ENCODE measurements around the gene GRAMD1A. TPM values are rescaled to one million over a fixed set of nuclear protein-coding genes. Genes with fewer than 3 reads are reported as not detected.
"Not testable (repeated sequence)": the region's sequence is repeated elsewhere in the genome, so short reads cannot be mapped to it uniquely, and the experiment has no call there.

The GRAMD1A gene
- total RNA-seq, 2 experiments from 2014 or later, result 84.2 to 124 TPM

- Histone ChIP-seq H3K4me2 (ENCODE audit: low read length) (peak overlapping the region; percentile 53), H2AFZ (ENCODE audit: low read length) (peak overlapping the region; percentile 91), H3K4me1 (ENCODE audit: insufficient read depth, low read length, poor library complexity, severe bottlenecking) (peaks cover 45% of the 10 kb centered on the region)
These were observed 3.0 kb upstream of the GRAMD1A start for GRCh38 chr19:34997071-34997617.

GRCh38 chr19:34998224-34998623 lies 1.9 kb upstream of the GRAMD1A start:
- H3K4me2 ChIP-seq (ENCODE audit: low read length), result peak overlapping the region; percentile 53
- BruUV-seq (replicated peaks); H3K4me3 ChIP-seq (ENCODE audit: low read depth, low read length, poor library complexity, severe bottlenecking); H2AFZ ChIP-seq (ENCODE audit: low read length); H4K20me1 ChIP-seq (ENCODE audit: insufficient read depth, low read length); DNase-seq (ENCODE audit: low spot score); H3K27ac ChIP-seq (ENCODE audit: low read depth, low read length, poor library complexity, severe bottlenecking); CTCF ChIA-PET (ENCODE audit: unreplicated experiment); H3K9me2 ChIP-seq (ENCODE audit: insufficient read depth, low read length); intact Hi-C loops (cut with micrococcal nuclease; ENCODE audit: unreplicated experiment); POLR2A ChIA-PET; H3K9me3 ChIP-seq (ENCODE audit: low read length): not testable (repeated sequence)
- peaks cover 56% of the 10 kb centered on the region for H3K4me1 ChIP-seq (ENCODE audit: insufficient read depth, low read length, poor library complexity, severe bottlenecking)
- H3K36me3 ChIP-seq (ENCODE audit: insufficient read depth, low read length), result peaks cover 19% of the 10 kb centered on the region; the same call in 1 of the 2 replicates
- peaks cover 33% of the 10 kb centered on the region for H3K79me2 ChIP-seq (ENCODE audit: insufficient read depth, low read depth, low read length)

More at GRCh38 chr19:34997071-34997617, 3.0 kb upstream of the GRAMD1A start:
- no peaks in the 10 kb centered on the region for H3K9me2 ChIP-seq (ENCODE audit: insufficient read depth, low read length)
- no TSS peak for BruUV-seq (replicated peaks)
- peak overlapping the region; percentile 49 for H3K27ac ChIP-seq (ENCODE audit: low read depth, low read length, poor library complexity, severe bottlenecking)
- intact Hi-C loops (cut with micrococcal nuclease; ENCODE audit: unreplicated experiment), result no loop called here
- peak; percentile 24 for DNase-seq (ENCODE audit: low spot score)
- peak overlapping the region; percentile 26 for H3K4me3 ChIP-seq (ENCODE audit: low read depth, low read length, poor library complexity, severe bottlenecking)
- H3K9me3 ChIP-seq (ENCODE audit: low read length), result no peaks in the 10 kb centered on the region
- no peak for TF ChIP-seq EZH2phosphoT487 (IDR thresholded peaks at IDR 0.05; ENCODE audit: borderline replicate concordance, low read depth, low read length)
- TF ChIP-seq CTCF (conservative IDR thresholded peaks at IDR 0.05; ENCODE audit: low read length), result no peak
- peaks cover 23% of the 10 kb centered on the region for H3K79me2 ChIP-seq (ENCODE audit: insufficient read depth, low read depth, low read length)
- ChIA-PET POLR2A (no interaction called here), CTCF (ENCODE audit: unreplicated experiment) (interaction anchor here (0.6 kb wide), 1 partner anchor 147 kb away, joined by 3 read pairs; no protein-coding TSS in a partner anchor)
- peaks cover 11% of the 10 kb centered on the region; the same call in 1 of the 2 replicates for H3K36me3 ChIP-seq (ENCODE audit: insufficient read depth, low read length)
- no peaks in the 10 kb centered on the region for H4K20me1 ChIP-seq (ENCODE audit: insufficient read depth, low read length)

- ChIA-PET POLR2A (interaction anchor here (0.7 to 0.8 kb wide), 2 partner anchors 368 to 1052 kb away, joined by 3 to 7 read pairs; no protein-coding TSS in a partner anchor), CTCF (ENCODE audit: unreplicated experiment) (interaction anchor here (0.6 kb wide), 1 partner anchor 827 kb away, joined by 3 read pairs; no protein-coding TSS in a partner anchor)
- H3K4me3 ChIP-seq (ENCODE audit: low read depth, low read length, poor library complexity, severe bottlenecking), result peak overlapping the region; percentile 73
- peaks cover 40% of the 10 kb centered on the region for H3K79me2 ChIP-seq (ENCODE audit: insufficient read depth, low read depth, low read length)
- peak overlapping the region; percentile 95 for H3K4me2 ChIP-seq (ENCODE audit: low read length)
- no peak overlapping the region for H3K27ac ChIP-seq (ENCODE audit: low read depth, low read length, poor library complexity, severe bottlenecking)
- H3K4me1 ChIP-seq (ENCODE audit: insufficient read depth, low read length, poor library complexity, severe bottlenecking), result peaks cover 63% of the 10 kb centered on the region
- H4K20me1 ChIP-seq (ENCODE audit: insufficient read depth, low read length), result no peaks in the 10 kb centered on the region
- no peak for TF ChIP-seq EZH2phosphoT487 (IDR thresholded peaks at IDR 0.05; ENCODE audit: borderline replicate concordance, low read depth, low read length)
- no peak for TF ChIP-seq CTCF (conservative IDR thresholded peaks at IDR 0.05; ENCODE audit: low read length)
- no peaks in the 10 kb centered on the region for H3K9me2 ChIP-seq (ENCODE audit: insufficient read depth, low read length)
- H2AFZ ChIP-seq (ENCODE audit: low read length), result peak overlapping the region; percentile 64; the same call in 1 of the 2 replicates
- intact Hi-C loops (cut with micrococcal nuclease; ENCODE audit: unreplicated experiment), result no loop called here
- no peak for DNase-seq (ENCODE audit: low spot score)
- H3K36me3 ChIP-seq (ENCODE audit: insufficient read depth, low read length), result peaks cover 26% of the 10 kb centered on the region; the same call in 1 of the 2 replicates
- no peaks in the 10 kb centered on the region for H3K9me3 ChIP-seq (ENCODE audit: low read length)
- BruUV-seq (replicated peaks), result no TSS peak
These were observed 1.2 kb upstream of the GRAMD1A start for GRCh38 chr19:34998777-34999497.
